Activated T-cell treated with anti-CD3 and anti-CD28 coated beads for 1 hour (primary cell): ENCODE measurements around the gene KDM3B.

Experiments
- DNase-seq: peaks from one replicate; pipeline ENCODE4 v3.0.0-alpha.2; 2020; ENCODE audit warnings: low read depth

Gene KDM3B

DNA sequence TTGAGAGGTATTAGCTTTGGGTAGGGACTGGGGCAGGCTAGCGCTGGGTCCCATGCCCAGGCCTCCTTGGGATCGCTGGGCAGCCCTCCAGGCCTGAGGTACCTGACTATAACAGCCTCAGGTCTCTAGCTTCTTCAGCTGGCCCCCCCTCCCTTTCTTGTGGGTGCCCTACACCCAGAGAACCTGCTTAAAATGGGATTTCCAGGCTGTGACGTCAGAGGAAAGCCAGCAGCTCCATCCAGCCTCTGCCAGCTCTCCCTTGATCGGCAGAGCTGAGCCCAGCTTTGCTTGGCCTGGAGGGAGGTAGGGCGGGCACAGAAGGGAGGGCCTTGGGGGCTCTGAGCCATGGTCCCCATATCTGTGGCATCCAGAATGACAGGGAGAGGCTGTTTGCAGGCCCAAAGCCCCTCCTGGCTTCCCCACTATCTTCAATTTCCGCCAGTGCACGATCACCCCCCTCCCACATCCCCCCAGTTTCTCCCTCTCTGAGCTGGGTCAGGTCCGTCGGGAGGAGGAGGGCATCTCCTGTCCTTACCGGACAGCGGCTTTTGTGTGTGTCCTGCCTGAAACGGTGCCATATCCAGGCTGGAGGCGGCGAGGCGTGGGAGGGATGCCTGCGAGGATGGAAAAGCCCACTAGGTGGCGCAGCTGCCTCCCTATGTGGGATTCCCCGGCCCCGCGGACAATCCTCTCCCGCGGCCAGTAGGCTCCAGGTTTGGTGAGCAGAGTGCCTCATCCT lies 97.2 kb downstream of the KDM3B start:
- peak; percentile 70 for DNase-seq

DNA sequence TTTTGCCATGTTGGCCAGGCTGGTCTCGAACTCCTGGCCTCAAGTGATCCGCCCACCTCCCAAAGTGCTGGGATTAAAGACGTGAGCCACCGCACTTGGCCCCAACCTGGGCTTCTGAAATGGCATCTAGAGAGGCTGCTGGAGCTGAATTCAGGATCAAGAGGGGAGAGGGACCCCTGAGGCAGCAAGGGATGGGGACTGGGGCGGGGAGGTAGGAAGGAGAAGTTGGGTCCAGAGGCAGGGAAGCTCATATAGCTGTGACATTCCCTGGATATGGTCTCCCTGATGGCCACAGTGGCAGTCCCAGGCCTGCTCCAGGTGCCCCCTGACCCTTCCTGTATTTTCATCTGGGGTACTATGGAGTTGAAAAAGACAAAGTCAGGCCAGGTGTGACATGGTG lies 98.5 kb downstream of the KDM3B start:
- no peak for DNase-seq

DNA sequence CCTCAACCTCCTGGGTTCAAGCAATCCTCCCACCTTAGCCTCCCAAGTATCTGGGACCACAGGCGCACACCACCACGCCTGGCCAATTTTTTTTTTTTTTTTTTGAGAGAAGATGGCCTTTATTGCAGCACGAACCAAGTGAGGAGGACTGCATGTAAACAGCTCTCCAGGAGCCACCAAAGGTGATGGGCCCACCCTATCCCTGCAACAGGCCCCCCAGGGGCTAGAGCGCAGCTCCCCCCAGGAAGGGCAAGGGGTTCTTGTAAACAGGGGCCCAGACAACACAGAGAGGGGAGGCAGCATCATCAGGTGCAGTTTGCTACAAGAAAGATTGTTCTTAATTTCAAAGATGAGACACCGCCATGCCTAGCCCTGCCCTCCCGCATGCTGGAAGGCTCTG lies 100.2 kb downstream of the KDM3B start:
- no peak for DNase-seq

DNA sequence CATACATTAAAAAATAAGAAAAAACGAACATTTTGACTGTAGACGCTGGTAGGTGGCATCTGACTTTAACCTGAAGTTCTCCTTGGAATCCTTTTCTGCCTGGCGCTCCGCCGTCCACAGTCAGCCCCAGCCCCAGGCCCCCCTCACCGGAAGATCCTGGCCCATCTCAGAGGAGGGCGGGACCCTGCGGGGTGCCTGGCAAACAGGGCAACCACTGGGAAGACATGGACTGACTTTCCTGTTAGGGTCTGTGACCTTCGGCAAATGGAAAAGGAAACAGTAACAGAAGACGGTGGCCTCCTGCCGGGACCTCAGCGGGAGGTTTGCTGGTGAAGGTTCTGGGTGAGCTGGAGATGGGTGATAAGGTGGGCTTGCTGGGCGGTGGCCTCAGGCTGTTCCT lies 101.1 kb downstream of the KDM3B start:
- DNase-seq: no peak

DNA sequence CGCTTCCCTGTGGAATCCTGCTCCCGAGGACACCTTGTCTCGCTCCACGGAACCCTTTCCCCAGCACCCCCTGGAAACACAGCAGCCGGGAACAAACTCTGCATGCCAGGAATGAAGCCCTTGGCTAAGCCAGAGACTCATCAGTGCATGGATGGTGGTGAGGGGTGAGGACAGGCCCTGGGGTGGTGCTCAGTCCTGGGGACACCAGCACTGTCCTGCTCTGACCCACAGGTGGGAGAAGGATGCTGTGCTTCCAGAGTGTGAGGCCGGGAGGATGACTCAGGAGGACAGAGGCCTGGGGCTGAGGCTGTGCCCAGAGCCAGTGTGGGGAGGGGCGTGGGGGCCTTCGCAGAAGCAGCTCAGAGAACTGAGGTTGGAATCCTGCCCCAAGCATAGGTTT lies 101.6 kb downstream of the KDM3B start:
- DNase-seq: no peak

DNA sequence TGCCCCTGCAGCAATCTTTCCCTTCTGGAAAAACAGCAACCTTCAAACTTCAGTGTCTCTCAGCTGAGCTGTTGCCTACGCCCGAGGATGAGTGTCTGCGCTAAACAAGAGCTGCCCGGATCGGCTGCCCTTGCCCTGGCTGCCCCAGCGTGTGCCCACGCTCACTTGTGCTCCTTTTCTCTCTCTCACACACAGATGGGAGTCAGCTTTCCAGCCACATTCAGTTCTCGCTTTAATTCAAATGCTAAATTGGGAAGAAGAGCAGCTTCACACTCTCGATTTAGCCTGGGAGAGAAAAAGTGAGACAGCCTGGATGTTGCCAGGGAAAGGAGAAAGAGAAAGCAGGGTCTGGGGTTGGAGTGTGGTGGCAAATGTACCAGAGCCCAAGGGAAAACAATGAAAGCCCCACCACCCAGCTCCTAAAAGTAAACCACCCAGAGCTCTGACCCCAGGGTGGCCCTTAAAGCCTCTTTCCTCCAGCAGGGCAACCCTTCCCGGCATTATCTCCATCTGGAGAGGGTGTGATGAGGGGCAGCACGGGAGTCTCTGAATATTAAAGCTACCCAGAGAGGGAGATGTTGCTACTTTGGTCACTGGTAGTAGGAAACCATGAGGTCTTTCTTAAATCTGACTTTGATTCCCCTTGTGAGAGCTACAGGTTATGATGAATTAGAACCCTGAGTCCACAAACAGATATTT lies 102.9 kb downstream of the KDM3B start:
- no peak for DNase-seq

DNA sequence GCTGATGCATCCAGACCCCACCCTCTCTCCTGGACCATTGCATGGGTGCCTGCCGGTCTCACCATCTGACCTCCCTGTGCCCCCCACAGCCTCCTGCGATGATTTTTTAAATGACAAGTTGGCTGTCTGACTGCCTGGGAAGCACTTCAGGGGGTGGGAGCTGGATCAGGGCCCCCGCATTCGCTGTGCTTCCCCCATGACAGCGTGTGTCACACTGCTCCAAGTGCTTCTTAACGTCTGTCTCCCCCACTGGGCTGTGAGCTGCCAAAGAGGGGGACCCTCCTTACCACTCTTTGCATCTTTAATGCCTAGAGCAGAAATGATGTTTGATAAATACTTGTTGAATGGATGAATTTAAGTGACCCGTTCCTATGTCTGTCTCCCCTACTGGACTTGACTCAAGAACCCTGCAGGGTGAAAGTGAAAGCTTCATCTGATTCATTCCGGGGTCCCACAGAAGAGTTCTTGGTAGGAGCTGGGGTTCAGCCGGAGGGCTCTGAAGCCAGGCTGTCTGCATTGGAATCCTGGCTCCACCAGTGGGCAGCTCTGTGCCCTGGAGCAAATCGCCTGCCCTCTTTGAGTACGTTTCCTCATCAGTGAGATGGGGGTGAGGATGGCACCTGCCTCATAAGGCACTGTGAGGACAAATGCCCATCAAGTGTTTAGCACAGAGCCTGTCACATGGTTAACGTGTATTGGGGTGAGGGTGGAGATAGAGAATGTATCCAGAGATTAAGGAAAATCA lies 105.2 kb downstream of the KDM3B start:
- no peak for DNase-seq

DNA sequence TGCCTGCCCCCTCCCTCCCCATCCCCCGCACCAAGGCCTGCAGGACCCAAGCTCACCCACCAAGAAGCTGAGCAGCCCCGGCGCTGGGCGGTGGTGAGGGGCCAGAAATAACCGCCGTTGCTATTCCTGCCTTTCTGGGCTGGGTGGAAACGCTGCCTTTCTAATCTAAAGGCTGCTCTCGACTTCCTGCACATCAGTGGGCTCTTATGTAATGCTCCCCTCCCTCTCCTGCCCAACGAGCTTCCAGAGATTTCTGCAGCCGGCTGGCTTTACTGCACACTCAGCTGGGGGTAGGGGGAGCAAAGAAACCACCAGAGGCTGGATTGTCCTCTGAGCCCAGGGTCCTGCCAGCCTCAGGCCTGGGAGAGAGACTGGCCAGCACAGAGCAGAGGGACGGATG lies 105.9 kb downstream of the KDM3B start:
- DNase-seq: no peak

DNA sequence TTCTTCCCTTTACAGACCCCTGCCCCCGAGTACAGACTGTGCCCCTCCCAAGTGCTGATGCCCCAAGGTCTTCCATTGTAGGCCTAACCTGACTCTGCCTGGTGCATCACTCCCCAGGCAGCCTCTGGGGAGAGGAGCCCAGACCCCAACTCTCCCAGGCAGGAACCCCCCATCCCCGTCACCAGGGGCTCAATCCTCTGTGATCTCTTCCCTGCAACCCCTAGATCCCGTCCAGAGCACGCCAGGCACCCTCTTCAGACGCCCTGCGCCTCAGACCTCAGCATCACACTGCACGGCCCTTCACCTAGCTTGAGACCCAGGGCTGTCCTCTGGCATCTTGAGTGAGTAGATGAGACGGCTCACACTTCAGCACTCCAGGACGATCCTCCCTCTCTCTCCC lies 106.4 kb downstream of the KDM3B start:
- no peak for DNase-seq

DNA sequence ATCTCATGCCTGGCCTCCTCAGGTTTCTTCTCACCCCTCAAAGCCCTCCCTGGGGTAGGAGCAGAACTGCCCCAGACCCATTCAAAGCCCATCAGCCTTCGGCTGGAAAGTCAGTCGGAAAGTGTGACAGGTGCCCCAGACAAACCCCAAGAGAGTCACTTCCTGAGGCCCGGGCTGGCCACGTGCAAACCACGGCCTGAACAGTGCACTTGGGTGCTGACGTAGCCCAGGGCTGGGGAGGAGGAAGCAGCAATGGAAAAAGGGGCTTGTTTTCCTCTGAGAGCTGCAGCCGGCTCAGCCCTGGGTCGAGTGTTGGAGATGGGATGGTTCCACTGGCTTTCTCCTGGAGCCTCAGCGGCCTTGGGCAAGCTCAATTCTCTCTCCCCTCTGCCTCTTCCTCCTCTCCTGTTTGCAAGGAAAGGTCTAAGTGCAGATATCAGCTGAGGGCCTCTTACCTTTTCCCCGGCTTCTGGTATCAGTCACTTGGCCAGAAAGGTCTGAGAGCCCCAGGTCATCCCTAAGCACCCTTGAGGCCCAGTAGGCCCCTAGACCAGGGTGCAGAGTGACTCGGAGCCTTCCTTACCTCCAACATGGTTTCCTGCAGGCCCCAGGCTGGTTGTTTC lies 106.9 kb downstream of the KDM3B start:
- DNase-seq: peak; percentile 73

DNA sequence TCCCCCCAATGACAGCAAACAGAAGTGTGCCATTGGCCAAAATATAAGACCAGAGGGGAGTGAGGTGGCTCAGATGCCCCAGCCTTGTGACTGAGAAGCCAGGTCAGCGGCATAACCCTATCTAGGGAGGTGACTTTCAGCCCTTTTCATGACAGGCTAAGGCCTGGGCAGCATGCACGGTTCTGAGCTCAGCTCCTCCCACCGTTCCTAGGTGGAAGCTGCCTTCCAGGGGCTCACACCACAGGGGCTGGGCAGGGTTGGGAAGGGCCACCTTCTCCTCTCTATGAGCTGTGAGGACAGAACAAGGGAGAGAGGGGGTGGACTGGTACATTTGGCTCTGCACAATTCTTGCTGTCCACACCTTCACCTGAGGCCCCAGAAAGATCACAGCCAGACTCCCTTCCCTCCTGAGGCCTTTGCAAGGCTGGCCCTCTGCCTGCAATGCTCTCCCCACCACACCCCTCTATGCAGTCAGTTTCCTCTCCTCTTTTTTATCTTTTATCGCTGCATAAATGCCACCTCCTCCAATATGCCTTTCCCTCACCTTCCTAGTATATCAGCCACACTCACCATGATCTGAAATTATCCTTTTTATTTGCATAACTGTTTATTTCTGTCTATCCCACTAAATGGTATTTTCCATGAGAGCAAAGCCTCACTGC lies 107.7 kb downstream of the KDM3B start:
- DNase-seq: no peak

DNA sequence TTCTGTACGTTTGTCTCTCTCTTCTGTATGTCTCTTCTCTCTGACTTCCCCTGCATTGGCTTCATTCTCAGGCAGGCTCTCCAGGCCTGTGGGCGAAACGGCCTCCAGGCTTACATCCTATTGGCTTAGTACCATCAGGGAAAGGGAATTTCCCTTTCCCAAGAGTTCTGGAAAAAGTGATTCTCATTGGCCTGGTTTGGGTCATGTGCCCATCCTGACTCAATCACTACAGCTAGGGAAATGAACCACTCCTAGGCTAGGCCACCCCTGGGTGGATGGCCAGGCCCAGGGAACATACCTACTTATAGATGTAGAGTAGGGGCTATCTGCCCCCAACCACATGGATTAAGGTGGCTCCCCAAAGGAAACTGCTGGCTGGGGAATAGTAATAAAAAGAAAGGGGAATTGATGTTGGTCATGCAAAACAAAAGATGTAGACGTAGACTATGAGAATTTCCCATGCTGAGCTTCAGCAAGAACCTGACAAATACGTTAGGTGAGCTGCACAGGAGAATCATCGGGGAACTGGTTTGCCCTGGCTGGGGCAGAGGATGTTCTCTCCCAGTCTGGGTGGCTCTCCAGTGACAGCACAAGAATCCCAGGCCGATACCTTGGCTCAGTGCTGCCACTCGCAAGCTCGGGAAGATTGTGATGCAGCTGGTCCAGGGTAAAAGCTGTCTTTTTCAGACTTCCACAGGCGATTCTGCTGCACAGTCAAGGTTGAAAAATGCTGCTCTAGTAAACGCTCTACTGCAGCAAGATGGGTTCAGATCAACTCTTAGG lies 109.0 kb downstream of the KDM3B start:
- no peak for DNase-seq

DNA sequence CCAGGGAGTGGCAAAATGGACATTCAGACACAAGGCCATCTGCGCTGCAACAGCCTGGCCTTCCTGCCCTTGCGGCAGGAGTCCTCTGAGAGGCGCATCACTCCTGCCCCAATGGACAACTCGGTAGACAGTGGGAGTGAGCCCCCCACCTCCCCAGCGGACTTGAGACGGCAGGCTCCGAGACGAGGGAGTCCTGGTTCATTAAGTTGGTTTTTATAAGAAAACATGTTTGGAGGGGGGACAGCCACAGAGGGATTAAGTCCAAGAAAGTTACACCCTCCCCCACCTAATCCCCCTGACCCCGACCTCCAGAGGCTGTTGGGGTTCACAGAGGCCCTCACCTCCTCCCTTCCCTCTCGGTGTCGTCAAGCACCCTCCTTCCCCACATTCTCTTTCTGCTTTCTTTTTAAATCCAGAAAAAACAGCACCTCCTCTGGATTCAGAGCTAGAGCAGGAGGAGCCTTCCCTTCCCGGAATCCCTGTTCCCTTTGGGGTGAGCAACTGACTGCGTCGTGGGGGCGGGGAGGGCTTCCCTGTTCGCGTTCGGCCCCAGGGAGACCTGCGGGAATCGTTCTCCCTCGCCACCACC lies 111.0 kb downstream of the KDM3B start:
- no peak for DNase-seq

DNA sequence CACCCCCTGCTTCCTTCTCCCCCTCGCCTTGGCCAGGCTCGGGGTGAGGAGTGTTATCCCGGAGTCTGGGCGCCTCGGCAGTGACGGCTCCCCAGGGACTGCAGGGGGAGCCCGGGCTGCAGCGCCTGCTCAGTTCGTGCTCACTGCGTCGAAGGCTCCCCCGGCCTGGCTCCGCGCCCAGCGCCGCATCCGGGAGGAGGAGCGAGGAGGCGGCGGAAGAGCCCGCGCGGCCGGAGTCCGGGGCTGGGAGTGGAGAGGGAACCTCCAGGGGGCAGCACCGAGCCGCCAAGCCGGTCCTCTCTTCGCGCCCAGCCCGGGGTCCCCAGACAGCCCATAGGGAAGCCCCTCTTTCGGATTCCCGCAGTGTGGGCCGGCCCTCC lies 111.5 kb downstream of the KDM3B start:
- peak; percentile 88 for DNase-seq

DNA sequence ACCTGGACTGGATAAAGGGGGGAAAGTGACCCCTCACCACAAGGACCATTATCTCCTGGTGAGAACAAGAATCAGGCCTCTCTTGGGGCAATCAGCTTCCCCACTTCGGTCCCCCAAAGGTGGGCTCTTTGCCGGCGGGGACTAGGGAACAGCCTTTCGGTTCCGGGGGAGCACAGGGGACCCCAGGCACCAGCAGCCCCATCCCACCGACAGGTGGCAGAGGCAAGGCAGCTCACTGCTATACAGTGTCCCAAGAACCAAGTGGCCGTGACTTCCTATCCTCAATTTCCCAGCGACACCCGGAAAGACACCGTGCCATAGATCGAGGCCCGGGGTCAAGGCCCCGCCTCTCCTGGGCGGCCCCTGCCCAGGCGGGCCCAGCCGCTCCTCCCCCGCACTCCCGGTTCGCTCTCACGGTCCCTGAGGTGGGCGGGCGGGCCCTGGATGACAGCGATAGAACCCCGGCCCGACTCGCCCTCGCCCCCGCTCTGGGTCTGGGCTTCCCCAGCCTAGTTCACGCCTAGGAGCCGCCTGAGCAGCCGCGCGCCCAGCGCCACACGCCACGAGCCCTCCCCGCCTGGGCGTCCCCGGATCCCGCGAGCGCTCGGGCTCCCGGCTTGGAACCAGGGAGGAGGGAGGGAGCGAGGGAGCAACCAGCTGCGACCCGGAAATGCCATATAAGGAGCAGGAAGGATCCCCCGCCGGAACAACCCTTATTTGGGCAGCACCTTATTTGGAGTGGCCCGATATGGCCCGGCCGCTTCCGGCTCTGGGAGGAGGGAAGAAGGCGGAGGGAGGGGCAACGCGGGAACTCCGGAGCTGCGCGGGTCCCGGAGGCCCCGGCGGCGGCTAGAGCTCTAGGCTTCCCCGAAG lies 112.1 kb downstream of the KDM3B start:
- DNase-seq: peak; percentile 88

DNA sequence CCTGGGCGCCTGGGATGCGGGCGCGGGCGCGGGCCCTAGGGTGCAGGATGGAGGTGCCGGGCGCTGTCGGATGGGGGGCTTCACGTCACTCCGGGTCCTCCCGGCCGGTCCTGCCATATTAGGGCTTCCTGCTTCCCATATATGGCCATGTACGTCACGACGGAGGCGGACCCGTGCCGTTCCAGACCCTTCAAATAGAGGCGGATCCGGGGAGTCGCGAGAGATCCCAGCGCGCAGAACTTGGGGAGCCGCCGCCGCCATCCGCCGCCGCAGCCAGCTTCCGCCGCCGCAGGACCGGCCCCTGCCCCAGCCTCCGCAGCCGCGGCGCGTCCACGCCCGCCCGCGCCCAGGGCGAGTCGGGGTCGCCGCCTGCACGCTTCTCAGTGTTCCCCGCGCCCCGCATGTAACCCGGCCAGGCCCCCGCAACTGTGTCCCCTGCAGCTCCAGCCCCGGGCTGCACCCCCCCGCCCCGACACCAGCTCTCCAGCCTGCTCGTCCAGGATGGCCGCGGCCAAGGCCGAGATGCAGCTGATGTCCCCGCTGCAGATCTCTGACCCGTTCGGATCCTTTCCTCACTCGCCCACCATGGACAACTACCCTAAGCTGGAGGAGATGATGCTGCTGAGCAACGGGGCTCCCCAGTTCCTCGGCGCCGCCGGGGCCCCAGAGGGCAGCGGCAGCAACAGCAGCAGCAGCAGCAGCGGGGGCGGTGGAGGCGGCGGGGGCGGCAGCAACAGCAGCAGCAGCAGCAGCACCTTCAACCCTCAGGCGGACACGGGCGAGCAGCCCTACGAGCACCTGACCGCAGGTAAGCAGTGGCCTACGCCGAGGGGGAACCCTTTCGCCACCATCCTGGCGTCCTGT lies 113.0 kb downstream of the KDM3B start, which contains the start of gene EGR1:
Gene EGR1 (plus strand): TSS at position 219 of the 864 bp plus-strand sequence. CDS start 283 bp downstream, at position 502.
- DNase-seq: peak; percentile 89

DNA sequence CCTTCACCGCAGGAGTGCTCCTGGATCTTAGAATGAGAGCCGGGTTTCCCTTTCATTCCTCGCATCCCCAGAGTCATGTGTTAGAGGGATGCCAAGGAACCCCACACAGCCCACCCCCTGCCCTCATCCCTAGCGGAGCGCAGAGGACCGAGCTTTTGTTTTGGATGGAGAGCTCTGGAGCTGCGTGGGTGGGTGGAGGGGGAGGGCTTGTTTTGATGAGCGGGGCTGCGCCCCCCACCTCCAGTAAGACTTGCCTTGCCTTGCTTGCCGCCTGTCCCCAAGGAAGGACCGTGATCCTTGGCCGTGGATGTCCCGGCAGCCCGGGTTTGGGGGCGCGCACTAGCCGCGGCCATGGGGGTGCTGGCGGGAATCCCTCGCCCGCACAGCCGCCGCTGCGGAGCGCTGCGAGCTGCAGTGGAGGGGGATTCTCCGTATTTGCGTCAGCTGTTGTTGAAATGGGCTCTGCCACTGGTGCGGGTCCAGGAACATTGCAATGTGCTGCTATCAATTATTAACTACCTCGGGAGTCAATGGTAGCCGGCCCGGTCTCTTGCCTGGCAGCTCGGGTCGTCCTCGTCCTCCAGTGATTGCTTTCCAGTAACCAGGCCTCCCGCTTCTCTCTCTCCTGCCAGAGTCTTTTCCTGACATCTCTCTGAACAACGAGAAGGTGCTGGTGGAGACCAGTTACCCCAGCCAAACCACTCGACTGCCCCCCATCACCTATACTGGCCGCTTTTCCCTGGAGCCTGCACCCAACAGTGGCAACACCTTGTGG lies 113.8 kb downstream of the KDM3B start:
- peak; percentile 35 for DNase-seq
